Glutamatergic neuron (in vitro differentiated cells): ENCODE data around the gene RGL1. TPM values are rescaled to one million over a fixed set of nuclear protein-coding genes. Genes with fewer than 3 reads are reported as not detected.
"Not testable (repeated sequence)": the region's sequence is repeated elsewhere in the genome, so short reads cannot be mapped to it uniquely, and the experiment has no call there.

Experiments used
- DNase-seq: peaks from one replicate; pipeline ENCODE4 v3.0.0; 2022
- H3K27ac Mint-ChIP-seq: one replicate; pipeline ENCODE4 v1.8.0; 2020; ENCODE audit warnings: mild to moderate bottlenecking, mixed read lengths, inconsistent platforms; ENCODE audit not compliant: unreplicated experiment
- H3K27me3 Mint-ChIP-seq: one replicate; pipeline ENCODE4 v1.8.0; 2020; ENCODE audit warnings: mild to moderate bottlenecking, moderate library complexity, mixed read lengths, inconsistent platforms; ENCODE audit not compliant: unreplicated experiment
- H3K36me3 Mint-ChIP-seq: one replicate; pipeline ENCODE4 v1.8.0; 2020; ENCODE audit warnings: mild to moderate bottlenecking, mixed read lengths, inconsistent platforms; ENCODE audit not compliant: unreplicated experiment
- H3K4me1 Mint-ChIP-seq: one replicate; pipeline ENCODE4 v1.8.0; 2020; ENCODE audit warnings: mild to moderate bottlenecking, low read depth, mixed read lengths, inconsistent platforms; ENCODE audit not compliant: unreplicated experiment
- H3K4me3 Mint-ChIP-seq: one replicate; pipeline ENCODE4 v1.8.0; 2020; ENCODE audit warnings: mild to moderate bottlenecking, mixed read lengths, inconsistent platforms; ENCODE audit not compliant: unreplicated experiment
- H3K9me3 Mint-ChIP-seq: one replicate; pipeline ENCODE4 v1.8.0; 2020; ENCODE audit warnings: mild to moderate bottlenecking, moderate library complexity, mixed read lengths, inconsistent platforms; ENCODE audit not compliant: unreplicated experiment
- CTCF ChIP-seq: fragments of 200-600 bp; sonication (generic); IDR thresholded peaks from one replicate; pipeline ENCODE4 v1.5.0; 2021; ENCODE audit not compliant: partially characterized antibody, unreplicated experiment
- total RNA-seq: library from RNA; stranded (reverse); fragmentation: NEBNext Ultra II Directional; extraction: Animal tissue kit (Norgen Biotek cat#: 25700); gene quantifications from one replicate; pipeline ENCODE4 v1.2.1, GENCODE V29; 2021; ENCODE audit not compliant: unreplicated experiment

Gene RGL1
- total RNA-seq, 1 donor from 2014 or later: 4.9 TPM

GRCh38 chr1:183761871-183762270, 43.0 kb upstream of the RGL1 start:
- no peak for TF ChIP-seq CTCF
- H3K36me3 Mint-ChIP-seq: peaks cover 6% of the 10 kb centered on the region
- peaks cover 2% of the 10 kb centered on the region for H3K9me3 Mint-ChIP-seq
- H3K27me3 Mint-ChIP-seq: no peaks in the 10 kb centered on the region
- H3K4me3 Mint-ChIP-seq: no peak overlapping the region
- no peak overlapping the region for H3K27ac Mint-ChIP-seq
- no peak for DNase-seq
- H3K4me1 Mint-ChIP-seq: no peaks in the 10 kb centered on the region

GRCh38 chr1:183762856-183763255, 42.1 kb upstream of the RGL1 start:
- DNase-seq, H3K4me3 Mint-ChIP-seq, H3K36me3 Mint-ChIP-seq: not testable (repeated sequence)

GRCh38 chr1:183764981-183765380, 39.9 kb upstream of the RGL1 start:
- H3K9me3 Mint-ChIP-seq: peaks cover 2% of the 10 kb centered on the region
- H3K4me3 Mint-ChIP-seq: no peak overlapping the region
- H3K27ac Mint-ChIP-seq: no peak overlapping the region
- no peaks in the 10 kb centered on the region for H3K27me3 Mint-ChIP-seq
- H3K4me1 Mint-ChIP-seq: no peaks in the 10 kb centered on the region
- TF ChIP-seq CTCF: no peak
- DNase-seq: no peak
- H3K36me3 Mint-ChIP-seq: peaks cover 6% of the 10 kb centered on the region

More at GRCh38 chr1:183762856-183763255, 42.1 kb upstream of the RGL1 start:
- not testable (repeated sequence) for H3K27ac Mint-ChIP-seq, H3K9me3 Mint-ChIP-seq, H3K27me3 Mint-ChIP-seq, H3K4me1 Mint-ChIP-seq

- TF ChIP-seq CTCF: no peak
- no peak for DNase-seq
- Mint-ChIP-seq H3K36me3 (peaks cover 28% of the 10 kb centered on the region), H3K9me3 (peaks cover 9% of the 10 kb centered on the region), H3K4me3 (no peak overlapping the region), H3K27ac (no peak overlapping the region), H3K4me1 (no peaks in the 10 kb centered on the region), H3K27me3 (no peaks in the 10 kb centered on the region)
These were observed 34.7 kb upstream of the RGL1 start for GRCh38 chr1:183769956-183770815.

- Mint-ChIP-seq H3K4me1 (no peaks in the 10 kb centered on the region), H3K27ac (no peak overlapping the region), H3K36me3 (peaks cover 30% of the 10 kb centered on the region), H3K27me3 (no peaks in the 10 kb centered on the region), H3K9me3 (peaks cover 9% of the 10 kb centered on the region), H3K4me3 (no peak overlapping the region)
- TF ChIP-seq CTCF: no peak
- no peak for DNase-seq
These were observed 34.1 kb upstream of the RGL1 start for GRCh38 chr1:183770816-183771128.
